Fibroblast of skin of right biceps (primary cell): ENCODE results near the gene PTPN7.

ENCODE experiments used
- DNase-seq: peaks from one replicate; pipeline ENCODE4 v3.0.0-alpha.2; 2013

The PTPN7 gene

DNA sequence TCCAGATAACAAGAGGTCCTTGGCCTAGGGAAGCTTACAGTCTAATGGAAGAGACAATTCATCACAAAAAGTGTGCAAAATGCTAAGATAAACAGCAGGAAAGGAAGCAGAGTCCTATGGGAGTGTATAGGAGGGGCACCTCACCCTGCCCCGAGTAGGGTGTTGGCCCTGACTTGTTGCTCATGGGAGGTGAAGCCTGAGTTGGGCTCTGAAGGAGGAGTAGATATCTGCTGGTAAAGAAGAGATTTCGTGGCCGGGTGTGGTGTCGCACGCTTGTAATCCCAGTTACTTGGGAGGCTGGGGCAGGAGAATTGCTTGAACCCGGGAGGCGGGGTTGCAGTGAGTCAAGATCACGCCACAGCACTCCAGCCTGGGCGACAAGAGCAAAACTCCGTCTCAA is 56.3 kb downstream of the PTPN7 start:
- no peak for DNase-seq

DNA sequence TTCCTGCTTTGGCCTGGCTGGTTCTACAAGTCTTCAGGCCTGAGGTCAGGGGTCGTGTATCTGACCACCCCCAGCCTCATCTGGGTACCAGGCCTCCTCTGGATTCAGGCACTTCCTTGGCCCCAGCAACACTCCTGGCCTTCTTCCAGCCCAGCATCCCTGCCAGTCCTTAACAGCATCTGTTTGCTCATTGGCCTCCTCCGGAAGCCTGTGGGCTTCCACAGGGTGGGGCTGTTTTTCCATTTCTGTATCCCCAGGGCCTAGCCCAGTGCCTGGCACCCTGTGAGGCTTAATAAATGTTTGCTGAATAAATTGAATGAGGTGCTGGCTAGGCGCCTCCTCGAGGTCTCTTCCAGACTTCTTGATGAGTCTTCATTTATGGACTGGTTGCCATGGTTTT is 59.2 kb downstream of the PTPN7 start:
- DNase-seq = no peak
